Measurements from ENCODE around the gene LRP1. TPM values are rescaled to one million over a fixed set of nuclear protein-coding genes. Genes with fewer than 3 reads are reported as not detected.

LRP1 gene
- total and polyA plus RNA-seq, 4 donors: 87.5 to 375 (median 139) TPM

DNA sequence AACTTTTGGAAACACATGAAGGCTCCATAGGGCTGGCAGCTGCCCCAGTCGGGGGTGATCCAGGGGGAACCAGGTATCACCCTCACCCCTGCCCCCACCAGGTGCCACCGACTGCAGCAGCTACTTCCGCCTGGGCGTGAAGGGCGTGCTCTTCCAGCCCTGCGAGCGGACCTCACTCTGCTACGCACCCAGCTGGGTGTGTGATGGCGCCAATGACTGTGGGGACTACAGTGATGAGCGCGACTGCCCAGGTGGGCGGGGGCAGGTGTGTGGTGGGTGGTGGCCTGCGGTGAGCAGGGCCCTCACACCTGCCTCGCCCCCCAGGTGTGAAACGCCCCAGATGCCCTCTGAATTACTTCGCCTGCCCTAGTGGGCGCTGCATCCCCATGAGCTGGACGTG, 66.0 kb downstream of the LRP1 start (continued):
- TF ChIP-seq, protein P1, sequence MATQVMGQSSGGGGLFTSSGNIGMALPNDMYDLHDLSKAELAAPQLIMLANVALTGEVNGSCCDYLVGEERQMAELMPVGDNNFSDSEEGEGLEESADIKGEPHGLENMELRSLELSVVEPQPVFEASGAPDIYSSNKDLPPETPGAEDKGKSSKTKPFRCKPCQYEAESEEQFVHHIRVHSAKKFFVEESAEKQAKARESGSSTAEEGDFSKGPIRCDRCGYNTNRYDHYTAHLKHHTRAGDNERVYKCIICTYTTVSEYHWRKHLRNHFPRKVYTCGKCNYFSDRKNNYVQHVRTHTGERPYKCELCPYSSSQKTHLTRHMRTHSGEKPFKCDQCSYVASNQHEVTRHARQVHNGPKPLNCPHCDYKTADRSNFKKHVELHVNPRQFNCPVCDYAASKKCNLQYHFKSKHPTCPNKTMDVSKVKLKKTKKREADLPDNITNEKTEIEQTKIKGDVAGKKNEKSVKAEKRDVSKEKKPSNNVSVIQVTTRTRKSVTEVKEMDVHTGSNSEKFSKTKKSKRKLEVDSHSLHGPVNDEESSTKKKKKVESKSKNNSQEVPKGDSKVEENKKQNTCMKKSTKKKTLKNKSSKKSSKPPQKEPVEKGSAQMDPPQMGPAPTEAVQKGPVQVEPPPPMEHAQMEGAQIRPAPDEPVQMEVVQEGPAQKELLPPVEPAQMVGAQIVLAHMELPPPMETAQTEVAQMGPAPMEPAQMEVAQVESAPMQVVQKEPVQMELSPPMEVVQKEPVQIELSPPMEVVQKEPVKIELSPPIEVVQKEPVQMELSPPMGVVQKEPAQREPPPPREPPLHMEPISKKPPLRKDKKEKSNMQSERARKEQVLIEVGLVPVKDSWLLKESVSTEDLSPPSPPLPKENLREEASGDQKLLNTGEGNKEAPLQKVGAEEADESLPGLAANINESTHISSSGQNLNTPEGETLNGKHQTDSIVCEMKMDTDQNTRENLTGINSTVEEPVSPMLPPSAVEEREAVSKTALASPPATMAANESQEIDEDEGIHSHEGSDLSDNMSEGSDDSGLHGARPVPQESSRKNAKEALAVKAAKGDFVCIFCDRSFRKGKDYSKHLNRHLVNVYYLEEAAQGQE (IDR thresholded peaks at IDR 0.05): no peak

DNA sequence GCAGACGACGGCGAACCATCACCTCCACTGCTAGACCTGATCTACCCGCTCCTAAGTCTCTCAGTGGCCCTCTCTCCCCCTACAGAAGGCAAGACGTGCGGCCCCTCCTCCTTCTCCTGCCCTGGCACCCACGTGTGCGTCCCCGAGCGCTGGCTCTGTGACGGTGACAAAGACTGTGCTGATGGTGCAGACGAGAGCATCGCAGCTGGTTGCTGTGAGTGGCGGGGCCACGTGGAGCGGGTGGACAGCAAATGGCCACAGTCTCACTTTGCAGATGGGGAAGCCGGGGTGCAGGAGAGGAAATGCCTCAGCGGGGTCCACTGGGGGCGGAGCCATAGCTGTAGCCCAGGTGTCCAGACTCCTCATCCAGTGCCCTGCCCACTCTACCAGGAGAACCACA, 66.9 kb downstream of the LRP1 start:
- H3K27ac ChIP-seq (ENCODE audit: low read depth in 1 of 2, low read length in 2 of 2): no peak overlapping the region
- no peak overlapping the region for H3K4me3 ChIP-seq (ENCODE audit: low read depth in 1 of 3, low read length in 3 of 3)
- no peaks in the 10 kb centered on the region for H3K4me1 ChIP-seq (ENCODE audit: control insufficient read depth in 4 of 4, insufficient read depth in 4 of 4, low read length in 3 of 4)
- TF ChIP-seq RAD21 (IDR thresholded peaks at IDR 0.05) (no peak), GABPA (IDR thresholded peaks at IDR 0.05 in 1 of 2, conservative IDR thresholded peaks at IDR 0.05 in 1 of 2) (no peak), HNF4G (IDR thresholded peaks at IDR 0.05) (no peak), YY1 (IDR thresholded peaks at IDR 0.05) (no peak), SP1 (IDR thresholded peaks at IDR 0.05) (no peak), RXRA (IDR thresholded peaks at IDR 0.05) (no peak)
- TF ChIP-seq, protein P1 (IDR thresholded peaks at IDR 0.05): no peak
- peaks cover 54 to 100% (median 83%) of the 10 kb centered on the region in 4 donors for H3K36me3 ChIP-seq (ENCODE audit: control insufficient read depth in 4 of 4, insufficient read depth in 3 of 4, low read depth in 1 of 4, low read length in 3 of 4)
- H3K27me3 ChIP-seq (ENCODE audit: control insufficient read depth in 4 of 4, insufficient read depth in 4 of 4, low read length in 3 of 4): no peaks in the 10 kb centered on the region
- no peak overlapping the region for H3K9ac ChIP-seq (ENCODE audit: low read depth in 1 of 2, low read length in 2 of 2)
- 94% methylated on average over 19 of the region's 19 CpGs for WGBS
- H3K9me3 ChIP-seq (ENCODE audit: control insufficient read depth in 4 of 4, low read length in 3 of 4): no peaks in the 10 kb centered on the region
- DNase-seq (ENCODE audit: low spot score): no peak

DNA sequence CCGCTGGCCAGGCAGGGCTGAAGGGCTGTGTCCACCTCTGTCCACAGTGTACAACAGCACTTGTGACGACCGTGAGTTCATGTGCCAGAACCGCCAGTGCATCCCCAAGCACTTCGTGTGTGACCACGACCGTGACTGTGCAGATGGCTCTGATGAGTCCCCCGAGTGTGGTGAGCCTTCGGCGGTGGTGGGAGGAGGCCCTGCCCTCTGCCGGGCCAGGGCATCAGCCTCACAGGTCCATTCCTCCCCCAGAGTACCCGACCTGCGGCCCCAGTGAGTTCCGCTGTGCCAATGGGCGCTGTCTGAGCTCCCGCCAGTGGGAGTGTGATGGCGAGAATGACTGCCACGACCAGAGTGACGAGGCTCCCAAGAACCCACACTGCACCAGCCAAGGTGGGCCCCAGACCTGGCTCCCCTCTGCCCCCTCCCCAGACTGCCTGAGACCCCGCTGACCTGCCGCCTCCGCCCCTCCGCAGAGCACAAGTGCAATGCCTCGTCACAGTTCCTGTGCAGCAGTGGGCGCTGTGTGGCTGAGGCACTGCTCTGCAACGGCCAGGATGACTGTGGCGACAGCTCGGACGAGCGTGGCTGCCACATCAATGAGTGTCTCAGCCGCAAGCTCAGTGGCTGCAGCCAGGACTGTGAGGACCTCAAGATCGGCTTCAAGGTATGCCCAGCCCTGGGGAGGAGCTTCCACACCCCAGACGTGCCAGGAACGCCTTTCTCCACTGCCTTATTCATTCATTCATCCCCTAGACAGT, 67.5 kb downstream of the LRP1 start:
- H3K9ac ChIP-seq (ENCODE audit: low read depth in 1 of 2, low read length in 2 of 2): no peak overlapping the region
- TF ChIP-seq FOXA2 (IDR thresholded peaks at IDR 0.05): no peak
- TF ChIP-seq HNF4G (IDR thresholded peaks at IDR 0.05): no peak
- TF ChIP-seq RAD21 (IDR thresholded peaks at IDR 0.05): no peak
- no peak for TF ChIP-seq JUND (IDR thresholded peaks at IDR 0.05)
- no peak for TF ChIP-seq HNF4A (conservative IDR thresholded peaks at IDR 0.05)
- TF ChIP-seq ATF3 (IDR thresholded peaks at IDR 0.05): no peak
- TF ChIP-seq, protein P1 (IDR thresholded peaks at IDR 0.05): no peak
- H3K27me3 ChIP-seq (ENCODE audit: control insufficient read depth in 4 of 4, insufficient read depth in 4 of 4, low read length in 3 of 4): no peaks in the 10 kb centered on the region
- DNase-seq (ENCODE audit: low spot score): no peak
- H3K4me3 ChIP-seq (ENCODE audit: low read depth in 1 of 3, low read length in 3 of 3): no peak overlapping the region
- no peaks in the 10 kb centered on the region for H3K9me3 ChIP-seq (ENCODE audit: control insufficient read depth in 4 of 4, low read length in 3 of 4)
- WGBS: 81% methylated on average over 34 of the region's 34 CpGs
- H3K27ac ChIP-seq (ENCODE audit: low read depth in 1 of 2, low read length in 2 of 2): no peak overlapping the region
- H3K4me1 ChIP-seq (ENCODE audit: control insufficient read depth in 4 of 4, insufficient read depth in 4 of 4, low read length in 3 of 4): no peaks in the 10 kb centered on the region
- peaks cover 57 to 99% (median 81%) of the 10 kb centered on the region in 4 donors for H3K36me3 ChIP-seq (ENCODE audit: control insufficient read depth in 4 of 4, insufficient read depth in 3 of 4, low read depth in 1 of 4, low read length in 3 of 4)
